Liver (tissue), 9 donors: ENCODE results near the gene DUSP1. TPM values are rescaled to one million over a fixed set of nuclear protein-coding genes. Genes with fewer than 3 reads are reported as not detected.

ENCODE experiments used
- DNase-seq: peaks from one replicate; pipeline ENCODE4 v3.0.0-alpha.2; 2017; ENCODE audit warnings: low spot score
- H3K27ac ChIP-seq, 2 donors: one replicate each; pipeline ENCODE4 v1.7.0; 2013; ENCODE audit warnings: inconsistent platforms in 2 of 2, low read length in 2 of 2, control low read depth in 1 of 2, low read depth in 1 of 2, mild to moderate bottlenecking in 1 of 2
- H3K27me3 ChIP-seq, 4 donors: one replicate each; pipeline versions ENCODE4 v1.6.1 to v1.7.0; 2013; ENCODE audit warnings: low read length in 3 of 4, inconsistent platforms in 1 of 4, mild to moderate bottlenecking in 1 of 4, moderate library complexity in 1 of 4; ENCODE audit not compliant: control insufficient read depth in 4 of 4, insufficient read depth in 4 of 4
- H3K36me3 ChIP-seq, 4 donors: one replicate each; pipeline versions ENCODE4 v1.6.1 to v1.7.0; 2013; ENCODE audit warnings: low read length in 3 of 4, mild to moderate bottlenecking in 3 of 4, low read depth in 1 of 4, moderate library complexity in 1 of 4; ENCODE audit not compliant: control insufficient read depth in 4 of 4, insufficient read depth in 3 of 4
- H3K4me1 ChIP-seq, 4 donors: one replicate each; pipeline versions ENCODE4 v1.6.1 to v1.7.0; 2013; ENCODE audit warnings: low read length in 3 of 4, mild to moderate bottlenecking in 3 of 4, moderate library complexity in 1 of 4; ENCODE audit not compliant: control insufficient read depth in 4 of 4, insufficient read depth in 4 of 4
- H3K4me3 ChIP-seq, 3 donors: one replicate each; pipeline versions ENCODE4 v1.6.1 to v1.7.0; 2013; ENCODE audit warnings: low read length in 3 of 3, control low read depth in 1 of 3, low read depth in 1 of 3, mild to moderate bottlenecking in 1 of 3
- H3K9ac ChIP-seq, 2 donors: one replicate each; pipeline ENCODE4 v1.7.0; 2013; ENCODE audit warnings: low read length in 2 of 2, mild to moderate bottlenecking in 2 of 2, moderate library complexity in 2 of 2, control low read depth in 1 of 2, low read depth in 1 of 2
- H3K9me3 ChIP-seq, 4 donors: one replicate each; pipeline versions ENCODE4 v1.6.1 to v1.7.0; 2013; ENCODE audit warnings: low read length in 3 of 4; ENCODE audit not compliant: control insufficient read depth in 4 of 4
- ATF3 ChIP-seq: IDR thresholded peaks from 2 replicates; pipeline ENCODE4 v1.6.1; 2016; ENCODE audit warnings: antibody characterized with exemption
- CTCF ChIP-seq: fragments of 150-350 bp; IDR thresholded peaks from 2 replicates; pipeline ENCODE4 v1.5.1; 2017; ENCODE audit warnings: improper control_type of control experiment, low read depth, low read length; ENCODE audit not compliant: missing input control
- EGR1 ChIP-seq, 2 donors: IDR thresholded peaks; 2 replicates each; pipeline ENCODE4 v1.6.1; 2016 to 2018; ENCODE audit warnings: antibody characterized with exemption in 2 of 2, low read depth in 2 of 2
- FOXA1 ChIP-seq: IDR thresholded peaks from 2 replicates; pipeline ENCODE4 v1.6.1; 2016; ENCODE audit warnings: antibody characterized with exemption
- FOXA2 ChIP-seq: IDR thresholded peaks from 2 replicates; pipeline ENCODE4 v1.6.1; 2016; ENCODE audit warnings: antibody characterized with exemption
- GABPA ChIP-seq, 2 donors: IDR thresholded peaks in 1 of 2; conservative IDR thresholded peaks in 1 of 2; 2 replicates each; pipeline ENCODE4 v1.6.1; 2016; ENCODE audit warnings: antibody characterized with exemption in 2 of 2, mild to moderate bottlenecking in 1 of 2, moderate library complexity in 1 of 2
- HNF4A ChIP-seq, 2 donors: conservative IDR thresholded peaks; 2 replicates each; pipeline ENCODE4 v1.6.1; 2016; ENCODE audit warnings: antibody characterized with exemption in 2 of 2, mild to moderate bottlenecking in 2 of 2
- HNF4G ChIP-seq: IDR thresholded peaks from 2 replicates; pipeline ENCODE4 v1.6.1; 2016; ENCODE audit warnings: antibody characterized with exemption
- JUND ChIP-seq, 2 donors: IDR thresholded peaks; 2 replicates each; pipeline ENCODE4 v1.6.1; 2016; ENCODE audit warnings: antibody characterized with exemption in 2 of 2
- MAX ChIP-seq: IDR thresholded peaks from 2 replicates; pipeline ENCODE4 v1.6.1; 2016; ENCODE audit warnings: antibody characterized with exemption
- NR2F2 ChIP-seq: IDR thresholded peaks from 2 replicates; pipeline ENCODE4 v1.6.1; 2016; ENCODE audit warnings: antibody characterized with exemption
- RAD21 ChIP-seq, 2 donors: IDR thresholded peaks; 2 replicates each; pipeline ENCODE4 v1.6.1; 2016; ENCODE audit warnings: antibody characterized with exemption in 2 of 2, mild to moderate bottlenecking in 2 of 2
- REST ChIP-seq: IDR thresholded peaks from 2 replicates; pipeline ENCODE4 v1.6.1; 2016; ENCODE audit warnings: antibody characterized with exemption, mild to moderate bottlenecking
- RXRA ChIP-seq, 2 donors: IDR thresholded peaks; 2 replicates each; pipeline ENCODE4 v1.6.1; 2017 to 2018; ENCODE audit warnings: antibody characterized with exemption in 2 of 2, mild to moderate bottlenecking in 1 of 2
- SP1 ChIP-seq: IDR thresholded peaks from 2 replicates; pipeline ENCODE4 v1.6.1; 2018; ENCODE audit warnings: antibody characterized with exemption, mild to moderate bottlenecking
- TAF1 ChIP-seq: conservative IDR thresholded peaks from 2 replicates; pipeline ENCODE4 v1.6.1; 2016; ENCODE audit warnings: antibody characterized with exemption, mild to moderate bottlenecking
- YY1 ChIP-seq: IDR thresholded peaks from 2 replicates; pipeline ENCODE4 v1.6.1; 2016; ENCODE audit warnings: antibody characterized with exemption, mild to moderate bottlenecking
- ZBTB33 ChIP-seq: IDR thresholded peaks from 2 replicates; pipeline ENCODE4 v1.6.1; 2016; ENCODE audit warnings: antibody characterized with exemption
- WGBS: extraction: QIAGEN DNeasy Blood & Tissue Kit; methylation state at CpG from one replicate; pipeline ENCODE4 v1.1.7; 2013; 5-methylcytosine and 5-hydroxymethylcytosine counted together
- polyA plus RNA-seq, 2 donors: library from polyadenylated mRNA; stranded (reverse) in 1 of 2; unstranded in 1 of 2; fragments of 200-250 nt in 1 of 2; fragments of >200 nt in 1 of 2; fragmentation: Nextera tagmentation in 1 of 2; extraction: Ambion mirVana in 1 of 2; gene quantifications; one replicate each; pipeline versions ENCODE4 v1.2.1 to v1.2.3, GENCODE V29; 2013 to 2015
- total RNA-seq, 2 donors: library from RNA; depleted of rRNA; stranded (reverse); fragments of >200 nt; gene quantifications; one replicate each; pipeline ENCODE4 v1.2.3, GENCODE V29; 2014
- donor health status: healthy.
- donor health status: healthy.
- donor health status: healthy.
- donor health status: healthy.
- donor health status: healthy.

DUSP1 gene
- total and polyA plus RNA-seq, 4 donors, result 53.2 to 237 (median 110) TPM

GRCh38 chr5:172722327-172722815 lies 48.6 kb downstream of the DUSP1 start:
- H3K9ac ChIP-seq, result peak overlapping the region in 1 of 2 donors; percentile 57
- WGBS, result 75% methylated on average over 12 of the region's 12 CpGs
- TF ChIP-seq SP1, result no peak
- H3K36me3 ChIP-seq, result no peaks in the 10 kb centered on the region
- peaks cover 17 to 38% (median 32%) of the 10 kb centered on the region in 4 donors for H3K4me1 ChIP-seq
- no peak for DNase-seq
- H3K27ac ChIP-seq, result peak overlapping the region; percentile 46 to 82
- no peak overlapping the region for H3K4me3 ChIP-seq
- H3K27me3 ChIP-seq, result no peaks in the 10 kb centered on the region
- no peaks in the 10 kb centered on the region for H3K9me3 ChIP-seq

- H3K27me3 ChIP-seq, result no peaks in the 10 kb centered on the region
- H3K4me3 ChIP-seq, result no peak overlapping the region
- TF ChIP-seq NR2F2, result peak; percentile 75
- peak; percentile 56 to 58 for TF ChIP-seq RAD21 (IDR thresholded peaks at IDR 0.05)
- TF ChIP-seq REST, result peak; percentile 43
- peak; percentile 61 to 73 for TF ChIP-seq HNF4A (conservative IDR thresholded peaks at IDR 0.05)
- TF ChIP-seq MAX, result peak; percentile 70
- peak; percentile 91 for TF ChIP-seq SP1
- peak; percentile 25 for TF ChIP-seq ZBTB33
- TF ChIP-seq FOXA2, result no peak
- peak; percentile 93 to 97 for TF ChIP-seq RXRA (IDR thresholded peaks at IDR 0.05)
- peak; percentile 72 to 88 for TF ChIP-seq EGR1 (IDR thresholded peaks at IDR 0.05; ENCODE audit: low read depth in 2 of 2)
- TF ChIP-seq CTCF, result no peak
- TF ChIP-seq HNF4G, result no peak
- TF ChIP-seq JUND (IDR thresholded peaks at IDR 0.05), result peak; percentile 98 to 99
- TF ChIP-seq GABPA (IDR thresholded peaks at IDR 0.05 in 1 of 2, conservative IDR thresholded peaks at IDR 0.05 in 1 of 2), result peak in 1 of 2 donors; percentile 36
- peak; percentile 53 for TF ChIP-seq YY1
- no peak for TF ChIP-seq FOXA1
- TF ChIP-seq ATF3, result peak; percentile 98
- TF ChIP-seq TAF1, result no peak
- H3K36me3 ChIP-seq, result no peaks in the 10 kb centered on the region
- peak overlapping the region in 1 of 2 donors; percentile 57 for H3K9ac ChIP-seq
- WGBS, result 34% methylated on average over 17 of the region's 17 CpGs
- no peak for DNase-seq
- peaks cover 17 to 38% (median 32%) of the 10 kb centered on the region in 4 donors for H3K4me1 ChIP-seq
- H3K9me3 ChIP-seq, result no peaks in the 10 kb centered on the region
- peak overlapping the region; percentile 64 to 82 for H3K27ac ChIP-seq
Measured at GRCh38 chr5:172721455-172722326, 49.3 kb downstream of the DUSP1 start.
